ENCODE data around the gene ADGRD1. TPM values are rescaled to one million over a fixed set of nuclear protein-coding genes. Genes with fewer than 3 reads are reported as not detected.

The ADGRD1 gene
- total and polyA plus RNA-seq, 2 of the 8 experiments (the other 6 are each of a cell fraction or from before 2014, with no cell fraction given), result 0.36 to 0.48 TPM

GRCh38 chr12:131018808-131019397 lies 65.2 kb downstream of the ADGRD1 start:
- Histone ChIP-seq H3K9ac (replicated peaks in 1 of 4; ENCODE audit: extremely low read depth in 1 of 4, low read depth in 3 of 4, low read length in 3 of 4) (no peak overlapping the region), H2BK20ac (ENCODE audit: low read length) (no peak overlapping the region), H3K14ac (ENCODE audit: insufficient read length) (no peak overlapping the region), H3K4me1 (replicated peaks in 1 of 4; ENCODE audit: control insufficient read depth in 3 of 4, insufficient read depth in 4 of 4, low read length in 3 of 4) (peaks cover 0 to 2% (median under 1%) of the 10 kb centered on the region in 4 experiments; a peak in 1 of 7 replicates), H2BK12ac (ENCODE audit: low read depth, low read length) (no peak overlapping the region), H4K5ac (ENCODE audit: insufficient read length, low read depth, low read length) (no peak overlapping the region), H3K4me3 (ENCODE audit: extremely low read depth in 1 of 4, insufficient read depth in 2 of 4, low read depth in 3 of 4, low read length in 4 of 4) (no peak overlapping the region), H3K79me1 (ENCODE audit: low read depth, low read length) (no peaks in the 10 kb centered on the region), H4K20me1 (replicated peaks in 1 of 2; ENCODE audit: control insufficient read depth in 1 of 2, insufficient read depth in 2 of 2, low read length in 2 of 2) (peaks cover 0 to 7% of the 10 kb centered on the region in 2 experiments), H3K27me3 (replicated peaks in 1 of 4; ENCODE audit: control insufficient read depth in 3 of 4, extremely low read depth in 1 of 4, insufficient read depth in 3 of 4, low read length in 3 of 4) (0 out of 7 replicates have a peak, but pooled peaks cover 0 to 2% (median 0%) of the 10 kb centered on the region in 4 experiments), H2BK120ac (replicated peaks; ENCODE audit: low read depth, low read length) (no peak overlapping the region), H2BK5ac (ENCODE audit: low read depth, low read length) (no peak overlapping the region), H2AK5ac (ENCODE audit: low read depth, low read length) (no peak overlapping the region), H4K8ac (ENCODE audit: extremely low read depth, insufficient read depth, low read length) (no peak overlapping the region), H3K9me3 (ENCODE audit: insufficient read depth in 2 of 2, low read depth in 1 of 2, low read length in 1 of 2) (no peaks in the 10 kb centered on the region), H3K36me3 (ENCODE audit: control insufficient read depth in 2 of 4, insufficient read depth in 4 of 4, low read length in 3 of 4) (no peaks in the 10 kb centered on the region), H2BK15ac (ENCODE audit: low read length) (no peak overlapping the region), H4K91ac (replicated peaks; ENCODE audit: insufficient read length, low read length) (no peak overlapping the region), H3K4ac (replicated peaks; ENCODE audit: insufficient read length, low read depth, low read length) (no peak overlapping the region), H2AFZ (ENCODE audit: low read length) (no peak overlapping the region), H3K18ac (ENCODE audit: extremely low read depth, low read length) (no peak overlapping the region), H3K23ac (ENCODE audit: insufficient read length) (no peak overlapping the region), H3K79me2 (ENCODE audit: control insufficient read depth in 1 of 2, insufficient read depth in 2 of 2, low read length in 2 of 2) (no peaks in the 10 kb centered on the region), H3K4me2 (ENCODE audit: insufficient read depth in 1 of 2, low read depth in 2 of 2, low read length in 2 of 2) (no peak overlapping the region), H3K23me2 (ENCODE audit: low read depth, low read length) (no peaks in the 10 kb centered on the region; the same call in 1 of the 2 replicates), H3K27ac (ENCODE audit: low read depth, low read length) (no peak overlapping the region), H3K56ac (replicated peaks; ENCODE audit: insufficient read length, low read depth, low read length) (no peak overlapping the region)
- POLR2A ChIA-PET (ENCODE audit: partially characterized antibody), result no interaction called here
- DNase-seq (ENCODE audit: low read depth in 1 of 2, low spot score in 2 of 2) (no peak), FAIRE-seq (no peak)
- peak in 1 of 3 experiments; percentile 24; a peak in 1 of 4 replicates for TF ChIP-seq CTCF (IDR thresholded peaks at IDR 0.05; ENCODE audit: control extremely low read depth in 1 of 3, insufficient read depth in 1 of 3, low read depth in 1 of 3, low read length in 3 of 3)
- TF ChIP-seq CEBPB (IDR thresholded peaks at IDR 0.05; ENCODE audit: low read depth, low read length), result no peak
- no peak for TF ChIP-seq POLR2AphosphoS5 (IDR thresholded peaks at IDR 0.05; ENCODE audit: low read depth, low read length)
- CTCF ChIA-PET (ENCODE audit: partially characterized antibody), result interaction anchor here (1.0 to 1.7 kb wide), 4 partner anchors 11 to 113 kb away, joined by 3 to 4 read pairs (median 4); no protein-coding TSS in a partner anchor
- 92% methylated on average over 16 of the region's 16 CpGs; no CpG with 5 or more reads in 1 of the 2 experiments for WGBS, 2 experiments (ENCODE audit: extremely low coverage in 1 of 2, insufficient coverage in 1 of 2, insufficient read length in 1 of 2, insufficient replicate concordance in 2 of 2, low coverage in 1 of 2, low lambda C conversion rate in 2 of 2, missing lambda C conversion rate in 1 of 2)

Measured in H1 (cell line).